ENCODE measurements around the gene TMEM203.

The TMEM203 gene

DNA sequence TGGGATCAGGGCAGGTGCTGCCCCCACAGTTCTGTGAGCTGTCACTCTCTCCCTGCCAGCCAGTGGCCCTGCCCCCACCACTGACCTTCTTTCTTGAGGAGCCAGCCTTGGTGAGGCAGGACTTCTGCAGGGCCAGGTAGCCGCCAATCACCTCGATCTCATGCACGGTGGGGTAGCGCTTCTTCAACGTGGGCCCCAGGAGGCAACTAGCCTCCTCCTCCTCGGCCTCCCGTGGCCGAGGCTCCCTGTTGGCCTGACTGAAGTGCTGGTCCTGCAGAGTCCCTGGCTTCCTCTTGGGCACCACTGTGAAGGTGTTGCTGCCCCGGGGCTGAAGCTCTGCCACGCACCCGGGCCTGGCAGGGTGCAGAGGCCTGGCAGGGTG is 6.6 kb downstream of the TMEM203 start:
- H3K9me3 ChIP-seq (ENCODE audit: control insufficient read depth, insufficient read depth, low read length) = no peaks in the 10 kb centered on the region
- DNase-seq (ENCODE audit: low read depth, low spot score) = no peak
- no CpG with 5 or more reads among the region's 11 CpGs for WGBS (ENCODE audit: insufficient coverage, insufficient read length)
- H3K4me3 ChIP-seq (ENCODE audit: low read length) = no peak overlapping the region
- peaks cover 3% of the 10 kb centered on the region; the same call in 1 of the 2 replicates for H3K36me3 ChIP-seq (ENCODE audit: control insufficient read depth, insufficient read depth, low read length)
- no peak overlapping the region for H3K27ac ChIP-seq (ENCODE audit: low read length)
- no peaks in the 10 kb centered on the region for H3K27me3 ChIP-seq (ENCODE audit: control insufficient read depth, insufficient read depth, low read length)
- peaks cover 10% of the 10 kb centered on the region for H3K4me1 ChIP-seq (ENCODE audit: control insufficient read depth, insufficient read depth, low read length)

DNA sequence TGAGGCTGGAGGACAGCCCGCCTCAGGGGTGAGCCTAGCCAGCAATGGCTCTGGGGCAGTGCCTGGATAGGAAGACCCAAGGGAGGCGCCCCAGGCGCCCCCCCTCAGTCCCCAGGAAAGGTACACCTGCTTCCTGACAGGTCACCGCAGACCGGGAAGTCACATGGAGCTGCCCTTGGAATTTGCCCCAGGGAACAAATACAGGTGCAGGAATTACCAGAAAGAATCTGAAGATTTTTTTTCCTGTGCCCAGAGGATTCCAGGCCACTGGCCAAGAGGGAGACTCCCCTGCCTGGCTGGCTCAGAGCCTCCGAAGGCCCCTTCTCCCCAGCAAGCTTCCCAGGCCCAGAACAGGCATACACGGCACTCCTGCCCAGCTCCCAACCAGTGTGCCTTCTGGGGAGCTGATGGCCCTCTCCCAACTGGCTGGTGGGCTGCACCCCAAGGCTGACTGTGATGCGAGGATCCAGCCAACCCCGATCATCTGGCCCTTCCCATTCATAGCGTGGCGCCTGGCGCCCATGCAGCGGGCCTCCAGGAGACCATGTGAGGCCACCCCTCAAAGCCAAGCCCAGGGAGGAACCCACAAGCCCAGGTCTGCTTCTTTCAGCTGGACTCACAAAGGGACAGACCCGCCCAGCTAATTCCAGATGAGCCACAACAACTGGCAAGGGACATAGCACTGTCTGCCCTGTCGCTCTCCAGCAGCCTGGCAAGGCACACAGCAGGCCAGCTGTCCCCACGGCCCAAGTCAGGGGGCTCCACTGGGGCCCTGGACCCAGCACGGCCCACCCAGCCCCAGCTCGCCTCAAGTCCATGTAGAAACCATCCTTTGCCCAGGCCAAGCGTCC is 7.2 kb downstream of the TMEM203 start:
- no peak for DNase-seq (ENCODE audit: low read depth, low spot score)
- peaks cover 10% of the 10 kb centered on the region for H3K4me1 ChIP-seq (ENCODE audit: control insufficient read depth, insufficient read depth, low read length)
- H3K36me3 ChIP-seq (ENCODE audit: control insufficient read depth, insufficient read depth, low read length) = peaks cover 3% of the 10 kb centered on the region; the same call in 1 of the 2 replicates
- WGBS (ENCODE audit: insufficient coverage, insufficient read length) = no CpG with 5 or more reads among the region's 19 CpGs
- H3K27ac ChIP-seq (ENCODE audit: low read length) = no peak overlapping the region
- no peaks in the 10 kb centered on the region for H3K27me3 ChIP-seq (ENCODE audit: control insufficient read depth, insufficient read depth, low read length)
- no peaks in the 10 kb centered on the region for H3K9me3 ChIP-seq (ENCODE audit: control insufficient read depth, insufficient read depth, low read length)
- H3K4me3 ChIP-seq (ENCODE audit: low read length) = no peak overlapping the region

- Histone ChIP-seq H3K4me1 (ENCODE audit: control insufficient read depth, insufficient read depth, low read length) (peaks cover 8% of the 10 kb centered on the region), H3K9me3 (ENCODE audit: control insufficient read depth, insufficient read depth, low read length) (no peaks in the 10 kb centered on the region), H3K27ac (ENCODE audit: low read length) (no peak overlapping the region), H3K36me3 (ENCODE audit: control insufficient read depth, insufficient read depth, low read length) (peaks cover 5% of the 10 kb centered on the region; the same call in 1 of the 2 replicates), H3K27me3 (ENCODE audit: control insufficient read depth, insufficient read depth, low read length) (no peaks in the 10 kb centered on the region), H3K4me3 (ENCODE audit: low read length) (no peak overlapping the region)
- no peak for DNase-seq (ENCODE audit: low read depth, low spot score)
- no CpG with 5 or more reads among the region's 21 CpGs for WGBS (ENCODE audit: insufficient coverage, insufficient read length)
Measured at GRCh38 chr9:137195525-137196220, 9.8 kb downstream of the TMEM203 start.

- peaks cover 5% of the 10 kb centered on the region; the same call in 1 of the 2 replicates for H3K36me3 ChIP-seq (ENCODE audit: control insufficient read depth, insufficient read depth, low read length)
- WGBS (ENCODE audit: insufficient coverage, insufficient read length) = no CpG with 5 or more reads among the region's 10 CpGs
- no peaks in the 10 kb centered on the region for H3K9me3 ChIP-seq (ENCODE audit: control insufficient read depth, insufficient read depth, low read length)
- DNase-seq (ENCODE audit: low read depth, low spot score) = no peak
- H3K4me3 ChIP-seq (ENCODE audit: low read length) = no peak overlapping the region
- no peaks in the 10 kb centered on the region for H3K27me3 ChIP-seq (ENCODE audit: control insufficient read depth, insufficient read depth, low read length)
- no peak overlapping the region for H3K27ac ChIP-seq (ENCODE audit: low read length)
- H3K4me1 ChIP-seq (ENCODE audit: control insufficient read depth, insufficient read depth, low read length) = peaks cover 8% of the 10 kb centered on the region
Measured at GRCh38 chr9:137194909-137195308, 10.5 kb downstream of the TMEM203 start.

GRCh38 chr9:137194388-137194787 is 11.1 kb downstream of the TMEM203 start:
- no peak overlapping the region for H3K27ac ChIP-seq (ENCODE audit: low read length)
- H3K36me3 ChIP-seq (ENCODE audit: control insufficient read depth, insufficient read depth, low read length) = peaks cover 5% of the 10 kb centered on the region; the same call in 1 of the 2 replicates
- H3K4me3 ChIP-seq (ENCODE audit: low read length) = no peak overlapping the region
- H3K9me3 ChIP-seq (ENCODE audit: control insufficient read depth, insufficient read depth, low read length) = no peaks in the 10 kb centered on the region
- no CpG with 5 or more reads among the region's 16 CpGs for WGBS (ENCODE audit: insufficient coverage, insufficient read length)
- no peaks in the 10 kb centered on the region for H3K27me3 ChIP-seq (ENCODE audit: control insufficient read depth, insufficient read depth, low read length)
- H3K4me1 ChIP-seq (ENCODE audit: control insufficient read depth, insufficient read depth, low read length) = peaks cover 13% of the 10 kb centered on the region
- no peak for DNase-seq (ENCODE audit: low read depth, low spot score)

GRCh38 chr9:137193771-137194170 is 11.7 kb downstream of the TMEM203 start:
- no peak overlapping the region for H3K27ac ChIP-seq (ENCODE audit: low read length)
- H3K4me1 ChIP-seq (ENCODE audit: control insufficient read depth, insufficient read depth, low read length) = peaks cover 10% of the 10 kb centered on the region
- no peaks in the 10 kb centered on the region for H3K9me3 ChIP-seq (ENCODE audit: control insufficient read depth, insufficient read depth, low read length)
- H3K27me3 ChIP-seq (ENCODE audit: control insufficient read depth, insufficient read depth, low read length) = no peaks in the 10 kb centered on the region
- DNase-seq (ENCODE audit: low read depth, low spot score) = no peak
- WGBS (ENCODE audit: insufficient coverage, insufficient read length) = no CpG with 5 or more reads among the region's 14 CpGs
- H3K4me3 ChIP-seq (ENCODE audit: low read length) = no peak overlapping the region
- H3K36me3 ChIP-seq (ENCODE audit: control insufficient read depth, insufficient read depth, low read length) = peaks cover 5% of the 10 kb centered on the region; the same call in 1 of the 2 replicates

- H3K9me3 ChIP-seq (ENCODE audit: control insufficient read depth, insufficient read depth, low read length) = no peaks in the 10 kb centered on the region
- WGBS (ENCODE audit: insufficient coverage, insufficient read length) = no CpG with 5 or more reads among the region's 2 CpGs
- no peak overlapping the region for H3K27ac ChIP-seq (ENCODE audit: low read length)
- peaks cover 5% of the 10 kb centered on the region; the same call in 1 of the 2 replicates for H3K36me3 ChIP-seq (ENCODE audit: control insufficient read depth, insufficient read depth, low read length)
- peaks cover 7% of the 10 kb centered on the region for H3K4me1 ChIP-seq (ENCODE audit: control insufficient read depth, insufficient read depth, low read length)
- no peak for DNase-seq (ENCODE audit: low read depth, low spot score)
- no peak overlapping the region for H3K4me3 ChIP-seq (ENCODE audit: low read length)
- H3K27me3 ChIP-seq (ENCODE audit: control insufficient read depth, insufficient read depth, low read length) = no peaks in the 10 kb centered on the region
Measured at GRCh38 chr9:137192859-137193258, 12.6 kb downstream of the TMEM203 start.

DNA sequence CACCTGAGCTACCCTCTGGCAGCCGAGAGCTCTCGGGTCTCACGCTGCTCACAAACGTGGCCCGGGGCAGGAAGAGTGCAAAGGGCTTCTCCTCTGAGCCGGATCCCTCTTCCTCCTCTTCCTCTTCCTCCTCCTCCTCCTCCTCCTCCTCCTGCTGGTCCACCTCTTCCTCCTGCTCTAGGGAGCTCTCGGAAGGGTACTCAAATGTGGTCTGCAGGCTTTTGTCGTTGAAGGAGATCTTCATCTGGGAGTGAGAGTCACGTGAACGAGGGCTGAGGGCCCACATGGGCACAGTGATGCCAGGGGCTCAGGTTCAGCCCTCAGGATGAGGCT is 13.0 kb downstream of the TMEM203 start:
- no peak overlapping the region for H3K4me3 ChIP-seq (ENCODE audit: low read length)
- no peak overlapping the region for H3K27ac ChIP-seq (ENCODE audit: low read length)
- H3K4me1 ChIP-seq (ENCODE audit: control insufficient read depth, insufficient read depth, low read length) = peaks cover 7% of the 10 kb centered on the region
- WGBS (ENCODE audit: insufficient coverage, insufficient read length) = no CpG with 5 or more reads among the region's 10 CpGs
- H3K9me3 ChIP-seq (ENCODE audit: control insufficient read depth, insufficient read depth, low read length) = no peaks in the 10 kb centered on the region
- DNase-seq (ENCODE audit: low read depth, low spot score) = no peak
- no peaks in the 10 kb centered on the region for H3K27me3 ChIP-seq (ENCODE audit: control insufficient read depth, insufficient read depth, low read length)
- H3K36me3 ChIP-seq (ENCODE audit: control insufficient read depth, insufficient read depth, low read length) = peaks cover 5% of the 10 kb centered on the region; the same call in 1 of the 2 replicates

DNA sequence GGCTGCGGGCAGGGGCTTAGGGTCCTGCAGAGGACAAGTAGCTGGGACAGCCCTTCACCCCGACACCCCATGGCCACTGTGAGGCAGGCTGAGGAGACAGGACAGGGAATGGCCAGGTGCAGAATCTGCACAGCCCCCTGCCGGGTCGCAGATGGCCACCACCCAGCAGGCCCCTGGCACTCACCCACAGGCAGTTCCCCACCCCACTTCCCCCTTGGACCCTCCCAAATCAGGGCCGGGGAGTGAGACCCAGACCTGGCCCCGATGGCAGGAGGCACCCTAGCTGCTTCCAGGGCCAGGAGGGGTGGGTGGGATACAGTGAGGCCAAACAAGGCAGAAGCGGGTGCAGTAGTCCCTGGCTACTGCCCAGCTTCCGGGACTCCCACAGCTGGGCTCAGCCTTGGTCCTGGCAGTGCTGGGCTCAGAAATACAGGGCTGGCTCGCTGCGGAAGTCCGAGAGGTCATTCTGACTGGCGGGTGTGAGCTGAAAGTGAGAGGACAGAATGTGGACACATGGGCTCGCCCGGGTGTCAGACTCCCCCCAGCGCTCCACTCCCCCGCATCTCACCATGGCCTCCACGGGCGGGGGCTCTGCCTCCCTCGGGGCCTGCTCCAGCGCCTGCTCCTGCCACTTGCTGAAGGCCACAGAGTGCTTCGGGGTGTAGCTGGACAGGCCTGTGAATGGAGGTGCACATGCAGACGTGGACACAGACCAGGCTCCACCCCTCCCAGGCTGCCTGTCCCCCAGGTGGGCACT is 13.6 kb downstream of the TMEM203 start:
- WGBS (ENCODE audit: insufficient coverage, insufficient read length) = no CpG with 5 or more reads among the region's 22 CpGs
- Histone ChIP-seq H3K27ac (ENCODE audit: low read length) (no peak overlapping the region), H3K9me3 (ENCODE audit: control insufficient read depth, insufficient read depth, low read length) (no peaks in the 10 kb centered on the region), H3K27me3 (ENCODE audit: control insufficient read depth, insufficient read depth, low read length) (no peaks in the 10 kb centered on the region), H3K36me3 (ENCODE audit: control insufficient read depth, insufficient read depth, low read length) (peaks cover 5% of the 10 kb centered on the region; the same call in 1 of the 2 replicates), H3K4me3 (ENCODE audit: low read length) (no peak overlapping the region), H3K4me1 (ENCODE audit: control insufficient read depth, insufficient read depth, low read length) (peaks cover 7% of the 10 kb centered on the region)
- DNase-seq (ENCODE audit: low read depth, low spot score) = no peak

DNA sequence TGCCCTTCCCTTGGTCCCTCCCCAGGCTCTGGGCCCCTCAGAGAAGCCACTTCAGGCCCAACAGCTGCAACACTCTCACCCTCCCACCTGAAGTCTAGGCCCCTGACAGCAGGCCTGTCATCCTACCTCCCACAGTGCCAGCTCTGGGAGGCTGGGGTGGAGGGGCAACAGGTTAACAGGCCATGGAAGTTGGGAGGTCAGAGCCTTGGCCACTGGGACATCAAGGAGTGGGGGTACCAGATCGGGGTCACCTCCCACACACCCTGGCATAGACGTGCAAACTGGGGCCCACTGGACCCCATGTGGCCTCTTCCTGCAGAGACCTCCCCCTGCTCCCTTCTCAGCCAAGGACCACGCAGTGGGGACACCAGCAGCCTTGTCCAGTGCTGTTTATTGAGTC is 14.2 kb downstream of the TMEM203 start:
- Histone ChIP-seq H3K27ac (ENCODE audit: low read length) (no peak overlapping the region), H3K4me3 (ENCODE audit: low read length) (no peak overlapping the region), H3K36me3 (ENCODE audit: control insufficient read depth, insufficient read depth, low read length) (0 out of 2 replicates have a peak, but pooled peaks cover 3% of the 10 kb centered on the region), H3K27me3 (ENCODE audit: control insufficient read depth, insufficient read depth, low read length) (no peaks in the 10 kb centered on the region), H3K4me1 (ENCODE audit: control insufficient read depth, insufficient read depth, low read length) (peaks cover 7% of the 10 kb centered on the region), H3K9me3 (ENCODE audit: control insufficient read depth, insufficient read depth, low read length) (no peaks in the 10 kb centered on the region)
- DNase-seq (ENCODE audit: low read depth, low spot score) = no peak
- WGBS (ENCODE audit: insufficient coverage, insufficient read length) = no CpG with 5 or more reads among the region's 3 CpGs
